Endothelial cell of umbilical vein (primary cell): ENCODE data around the gene MAP3K19. TPM values are rescaled to one million over a fixed set of nuclear protein-coding genes. Genes with fewer than 3 reads are reported as not detected.

Experiments used
- Bru-seq: library from RNA; stranded (reverse); fragments of 400-500 nt; gene quantifications from one replicate; lab custom pipeline; 2021; lab: Mats Ljungman, UMichigan
- BruChase-seq, 2 experiments: library from RNA; stranded (reverse); fragments of 400-500 nt; gene quantifications; one replicate each; lab custom pipeline; 2021; lab: Mats Ljungman, UMichigan
- BruUV-seq: library from RNA; stranded (reverse); fragments of 400-500 nt; replicated peaks from 2 replicates; lab custom pipeline; 2021; lab: Mats Ljungman, UMichigan
- CTCF ChIA-PET: fragments of 300-600, 350-600 bp; sonication (Branson Sonifier 250); formaldehyde crosslinking; loops from one replicate; lab custom pipeline; 2021; ENCODE audit warnings: antibody characterized with exemption, inconsistent platforms; lab: Charles Lee
- POLR2A ChIA-PET: fragments of 300-600, 350-600 bp; sonication (Branson Sonifier 250); formaldehyde crosslinking; loops from one replicate; lab custom pipeline; 2021; ENCODE audit warnings: antibody characterized with exemption, inconsistent platforms; lab: Charles Lee
- DNase-seq: peaks from one replicate; pipeline ENCODE4 v3.0.0-alpha.2; 2011; ENCODE audit warnings: low read depth, low spot score
- FAIRE-seq: peaks from 2 replicates; lab custom pipeline; 2011; peaks lifted over from hg19 to GRCh38; lab: Jason Lieb, UNC
- H2AFZ ChIP-seq: 2 replicates; pipeline ENCODE4 v1.6.0; 2012; ENCODE audit warnings: low read depth, low read length, control low read depth, inconsistent platforms
- H3K27ac ChIP-seq: 2 replicates; pipeline ENCODE4 v1.5.1; 2011; ENCODE audit warnings: low read depth, mild to moderate bottlenecking, control low read depth, low read length, moderate library complexity; ENCODE audit not compliant: insufficient read depth
- H3K27me3 ChIP-seq, 2 experiments: 2 replicates each; pipeline versions ENCODE4 v1.6.0 to v1.6.1; 2011; ENCODE audit warnings: low read length in 2 of 2, mixed read lengths in 1 of 2; ENCODE audit not compliant: control insufficient read depth in 2 of 2, insufficient read depth in 2 of 2
- H3K36me3 ChIP-seq, 2 experiments: 2 replicates in 1 of 2; 3 replicates in 1 of 2; pipeline ENCODE4 v1.5.1; 2011; ENCODE audit warnings: low read length in 2 of 2, mild to moderate bottlenecking in 1 of 2, moderate library complexity in 1 of 2; ENCODE audit not compliant: control insufficient read depth in 2 of 2, insufficient read depth in 2 of 2; ENCODE audit errors: extremely low read depth in 1 of 2
- H3K4me1 ChIP-seq: 3 replicates; pipeline ENCODE4 v1.5.1; 2011; ENCODE audit warnings: mild to moderate bottlenecking, low read length; ENCODE audit not compliant: control insufficient read depth, insufficient read depth; ENCODE audit errors: extremely low read depth
- H3K4me2 ChIP-seq: 2 replicates; pipeline ENCODE4 v1.6.1; 2011; ENCODE audit warnings: low read length, control low read depth, mixed read lengths; ENCODE audit not compliant: insufficient read depth
- H3K4me3 ChIP-seq, 3 experiments: fragments of 200-600 bp in 1 of 3; sonication (generic), shearing (Covaris generic) in 1 of 3; replicated peaks in 1 of 3; 2 replicates each; pipeline ENCODE4 v1.5.1; 2011 to 2016; ENCODE audit warnings: control low read depth in 3 of 3, low read length in 3 of 3, mild to moderate bottlenecking in 2 of 3, inconsistent platforms in 1 of 3, low read depth in 1 of 3, moderate library complexity in 1 of 3; ENCODE audit not compliant: insufficient read depth in 1 of 3
- H3K79me2 ChIP-seq: 2 replicates; pipeline ENCODE4 v1.6.0; 2012; ENCODE audit warnings: low read length, inconsistent platforms; ENCODE audit not compliant: control insufficient read depth, insufficient read depth
- H3K9ac ChIP-seq: replicated peaks from 2 replicates; pipeline ENCODE3; 2011; ENCODE audit warnings: low read length, control low read depth; ENCODE audit not compliant: insufficient read depth; ENCODE audit errors: extremely low read depth
- H3K9me1 ChIP-seq: replicated peaks from 3 replicates; pipeline ENCODE4 v1.6.0; 2011; ENCODE audit warnings: mild to moderate bottlenecking, low read length; ENCODE audit not compliant: control insufficient read depth, insufficient read depth; ENCODE audit errors: extremely low read depth
- H3K9me3 ChIP-seq: replicated peaks from 2 replicates; pipeline ENCODE4 v1.5.1; 2012; ENCODE audit warnings: low read length, inconsistent platforms; ENCODE audit not compliant: control insufficient read depth, insufficient read depth
- H4K20me1 ChIP-seq: replicated peaks from 2 replicates; pipeline ENCODE3; 2011; ENCODE audit warnings: mild to moderate bottlenecking, low read length; ENCODE audit not compliant: control insufficient read depth, insufficient read depth; ENCODE audit errors: extremely low read depth
- EZH2 ChIP-seq: IDR thresholded peaks from 2 replicates; pipeline ENCODE4 v1.6.1; 2012; ENCODE audit warnings: borderline replicate concordance, low read depth, mild to moderate bottlenecking, moderate library complexity, low read length, inconsistent platforms; ENCODE audit not compliant: severe bottlenecking
- MYC ChIP-seq: IDR thresholded peaks from one replicate; pipeline ENCODE4 v1.6.1; 2011; ENCODE audit warnings: mild to moderate bottlenecking, low read depth, low read length
- POLR2A ChIP-seq: IDR thresholded peaks from 2 replicates; pipeline ENCODE4 v1.6.1; 2012; ENCODE audit warnings: low read depth, mild to moderate bottlenecking, control low read depth, low read length
- dilution Hi-C: fragments of 300-500 bp; cut with MboI; formaldehyde crosslinking; loops from one replicate; pipeline ENCODE4 v1.15.0; 2019; ENCODE audit warnings: low sequenced_read_pairs; ENCODE audit not compliant: extremely low pct_ligation_motif_present
- intact Hi-C: fragments of 100-400 bp; cut with micrococcal nuclease; formaldehyde crosslinking; loops from one replicate; pipeline ENCODE4 v1.10.0; 2022
- long read RNA-seq: library from polyadenylated mRNA; stranded (forward); transcript quantifications from one replicate; pipeline ENCODE4 v2.0.0, GENCODE V29; 2021
- polyA minus RNA-seq, 3 experiments: library from RNA; depleted of rRNA, polyadenylated mRNA; stranded (reverse); fragments of >200 nt; gene quantifications; 1 replicate in 1 of 3; 2 replicates in 2 of 3; pipeline ENCODE4 v1.2.3, GENCODE V29; 2011
- polyA plus RNA-seq, 4 experiments: library from polyadenylated mRNA; depleted of rRNA in 3 of 4; stranded (reverse) in 3 of 4; unstranded in 1 of 4; fragments of >200 nt; gene quantifications; 2 replicates each; pipeline versions ENCODE4 v1.2.1 to v1.2.3, GENCODE V29; 2011 to 2012; ENCODE audit warnings: missing spikeins in 1 of 4
- total RNA-seq: library from RNA; stranded (reverse); gene quantifications from 2 replicates; pipeline ENCODE4 v1.2.3, GENCODE V29; 2021
- TF ChIP-seq, protein P1 (sequence below), 2 donors: IDR thresholded peaks; 1 replicate in 1 of 2; 2 replicates in 1 of 2; pipeline ENCODE4 v1.5.1; 2011; ENCODE audit warnings: low read length in 2 of 2, mild to moderate bottlenecking in 2 of 2, moderate library complexity in 2 of 2, control low read depth in 1 of 2, inconsistent platforms in 1 of 2, low read depth in 1 of 2; ENCODE audit not compliant: insufficient read depth in 1 of 2; ENCODE audit errors: extremely low read depth in 1 of 2

Gene MAP3K19, protein sequence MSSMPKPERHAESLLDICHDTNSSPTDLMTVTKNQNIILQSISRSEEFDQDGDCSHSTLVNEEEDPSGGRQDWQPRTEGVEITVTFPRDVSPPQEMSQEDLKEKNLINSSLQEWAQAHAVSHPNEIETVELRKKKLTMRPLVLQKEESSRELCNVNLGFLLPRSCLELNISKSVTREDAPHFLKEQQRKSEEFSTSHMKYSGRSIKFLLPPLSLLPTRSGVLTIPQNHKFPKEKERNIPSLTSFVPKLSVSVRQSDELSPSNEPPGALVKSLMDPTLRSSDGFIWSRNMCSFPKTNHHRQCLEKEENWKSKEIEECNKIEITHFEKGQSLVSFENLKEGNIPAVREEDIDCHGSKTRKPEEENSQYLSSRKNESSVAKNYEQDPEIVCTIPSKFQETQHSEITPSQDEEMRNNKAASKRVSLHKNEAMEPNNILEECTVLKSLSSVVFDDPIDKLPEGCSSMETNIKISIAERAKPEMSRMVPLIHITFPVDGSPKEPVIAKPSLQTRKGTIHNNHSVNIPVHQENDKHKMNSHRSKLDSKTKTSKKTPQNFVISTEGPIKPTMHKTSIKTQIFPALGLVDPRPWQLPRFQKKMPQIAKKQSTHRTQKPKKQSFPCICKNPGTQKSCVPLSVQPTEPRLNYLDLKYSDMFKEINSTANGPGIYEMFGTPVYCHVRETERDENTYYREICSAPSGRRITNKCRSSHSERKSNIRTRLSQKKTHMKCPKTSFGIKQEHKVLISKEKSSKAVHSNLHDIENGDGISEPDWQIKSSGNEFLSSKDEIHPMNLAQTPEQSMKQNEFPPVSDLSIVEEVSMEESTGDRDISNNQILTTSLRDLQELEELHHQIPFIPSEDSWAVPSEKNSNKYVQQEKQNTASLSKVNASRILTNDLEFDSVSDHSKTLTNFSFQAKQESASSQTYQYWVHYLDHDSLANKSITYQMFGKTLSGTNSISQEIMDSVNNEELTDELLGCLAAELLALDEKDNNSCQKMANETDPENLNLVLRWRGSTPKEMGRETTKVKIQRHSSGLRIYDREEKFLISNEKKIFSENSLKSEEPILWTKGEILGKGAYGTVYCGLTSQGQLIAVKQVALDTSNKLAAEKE (N-terminal part only)
- not detected in 2 replicates for total RNA-seq
- not detected in 2 replicates for polyA plus RNA-seq
- polyA plus RNA-seq (2011; cell fraction: cytosol; rRNA removed): not detected in 2 replicates
- polyA plus RNA-seq (2011; cell fraction: nucleus; rRNA removed): not detected in 2 replicates
- polyA plus RNA-seq (2012): not detected in 2 replicates
- not detected in 2 replicates for polyA minus RNA-seq
- not detected for polyA minus RNA-seq (2011; cell fraction: cytosol; rRNA and poly(A)+ RNA removed)
- not detected in 2 replicates for polyA minus RNA-seq (2011; cell fraction: nucleus; rRNA and poly(A)+ RNA removed)
- not detected for Bru-seq, nascent RNA
- BruChase-seq, experiment 1, labeled RNA remaining after a 6-hour chase: percentile 1 among the genes with signal in this experiment
- BruChase-seq, experiment 2, labeled RNA remaining after a 2-hour chase: percentile 3 among the genes with signal in this experiment
- long read RNA-seq: 0 reads

DNA sequence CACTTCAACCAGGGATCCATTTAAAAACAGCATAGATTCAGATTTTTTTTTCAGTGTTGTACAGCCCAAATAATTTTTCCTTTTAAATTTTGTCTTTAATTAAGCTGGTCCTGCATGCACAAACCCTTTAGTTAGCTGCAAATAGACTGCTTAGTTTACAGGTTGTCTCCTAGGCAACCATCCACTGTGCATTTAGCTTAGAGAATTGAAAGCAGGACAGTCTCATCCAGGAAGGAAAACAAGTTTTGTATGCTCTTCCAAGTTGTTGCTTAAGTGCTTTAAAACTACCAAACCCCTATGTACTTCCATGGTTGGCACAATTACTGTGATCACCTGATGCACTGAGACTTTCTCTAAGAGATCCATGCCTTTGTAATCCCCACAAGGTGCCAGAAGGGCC is at the start of gene MAP3K19:
MAP3K19 (minus strand) TSS at position 148 of the 400 bp plus-strand sequence. CDS start 22,800 bp downstream, outside the sequence.
- Histone ChIP-seq H3K4me2 (no peak within 1 kb of the TSS), H4K20me1 (no peaks in the 10 kb centered on the region), H3K4me3 (no peak within 1 kb of the TSS), H3K27me3 (peaks cover 7 to 11% of the 10 kb centered on the region in 2 experiments), H3K9ac (no peak within 1 kb of the TSS), H3K27ac (no peak within 1 kb of the TSS), H3K79me2 (peaks cover 1% of the 10 kb centered on the region), H2AFZ (no peak within 1 kb of the TSS), H3K36me3 (no peaks in the 10 kb centered on the region), H3K9me1 (no peaks in the 10 kb centered on the region), H3K4me1 (peaks cover 2% of the 10 kb centered on the region), H3K9me3 (no peaks in the 10 kb centered on the region)
- no TSS peak for BruUV-seq
- CTCF ChIA-PET: interaction anchor here (0.6 to 1.6 kb wide), 3 partner anchors 9 to 116 kb away, joined by 3 to 4 read pairs (median 3); no protein-coding TSS in a partner anchor
- no peak for TF ChIP-seq EZH2
- no peak for TF ChIP-seq POLR2A
- no peak for TF ChIP-seq MYC
- TF ChIP-seq, protein P1, sequence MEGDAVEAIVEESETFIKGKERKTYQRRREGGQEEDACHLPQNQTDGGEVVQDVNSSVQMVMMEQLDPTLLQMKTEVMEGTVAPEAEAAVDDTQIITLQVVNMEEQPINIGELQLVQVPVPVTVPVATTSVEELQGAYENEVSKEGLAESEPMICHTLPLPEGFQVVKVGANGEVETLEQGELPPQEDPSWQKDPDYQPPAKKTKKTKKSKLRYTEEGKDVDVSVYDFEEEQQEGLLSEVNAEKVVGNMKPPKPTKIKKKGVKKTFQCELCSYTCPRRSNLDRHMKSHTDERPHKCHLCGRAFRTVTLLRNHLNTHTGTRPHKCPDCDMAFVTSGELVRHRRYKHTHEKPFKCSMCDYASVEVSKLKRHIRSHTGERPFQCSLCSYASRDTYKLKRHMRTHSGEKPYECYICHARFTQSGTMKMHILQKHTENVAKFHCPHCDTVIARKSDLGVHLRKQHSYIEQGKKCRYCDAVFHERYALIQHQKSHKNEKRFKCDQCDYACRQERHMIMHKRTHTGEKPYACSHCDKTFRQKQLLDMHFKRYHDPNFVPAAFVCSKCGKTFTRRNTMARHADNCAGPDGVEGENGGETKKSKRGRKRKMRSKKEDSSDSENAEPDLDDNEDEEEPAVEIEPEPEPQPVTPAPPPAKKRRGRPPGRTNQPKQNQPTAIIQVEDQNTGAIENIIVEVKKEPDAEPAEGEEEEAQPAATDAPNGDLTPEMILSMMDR (IDR thresholded peaks at IDR 0.05; ENCODE audit: extremely low read depth in 1 of 2, insufficient read depth in 1 of 2, low read depth in 1 of 2, low read length in 2 of 2): no peak
- DNase-seq (no peak), FAIRE-seq (no peak)
- POLR2A ChIA-PET: no interaction called here
- dilution Hi-C loops (no loop called here), intact Hi-C loops (no loop called here)
